HCT116 (cell line): ENCODE data around the gene CABP1. TPM values are rescaled to one million over a fixed set of nuclear protein-coding genes. Genes with fewer than 3 reads are reported as not detected.
"Not testable (repeated sequence)": the region's sequence is repeated elsewhere in the genome, so short reads cannot be mapped to it uniquely, and the experiment has no call there.

ENCODE experiments used
- ATAC-seq: fragments of 200-7000 bp; cut with Tn5 transposase; 2 replicates; pipeline ENCODE4 v1.9.1; 2020; ENCODE audit warnings: mild to moderate bottlenecking, moderate library complexity
- BruUV-seq: library from RNA; stranded (reverse); fragments of 400-500 nt; replicated peaks from 2 replicates; lab custom pipeline; 2021; lab: Mats Ljungman, UMichigan
- CTCF ChIA-PET: fragments of 300-600 bp; sonication (Branson Sonifier 250); formaldehyde crosslinking; loops from one replicate; lab custom pipeline; 2021; ENCODE audit warnings: antibody characterized with exemption; lab: Charles Lee
- POLR2A ChIA-PET: fragments of 300-600, 350-600 bp; sonication (Branson Sonifier 250); formaldehyde crosslinking; loops from one replicate; lab custom pipeline; 2021; ENCODE audit warnings: antibody characterized with exemption; lab: Charles Lee
- RAD21 ChIA-PET, 2 experiments: fragments of 300-600 bp; sonication (Branson Sonifier 250); formaldehyde crosslinking; loops; one replicate each; lab custom pipeline; 2023; ENCODE audit warnings: low total read pairs in 2 of 2; ENCODE audit not compliant: uncharacterized antibody in 2 of 2, unreplicated experiment in 2 of 2, low non-redundant PET in 1 of 2; lab: Charles Lee
- DNase-seq: peaks from one replicate; pipeline ENCODE4 v3.0.0-alpha.2; 2010; ENCODE audit warnings: low read depth, low spot score
- H2AFZ ChIP-seq: fragments of 200-600 bp; shearing (Covaris generic), sonication (generic); 2 replicates; pipeline ENCODE4 v1.6.1; 2017; ENCODE audit warnings: low read depth, mixed run types, mixed read lengths, antibody characterized with exemption, low read length; ENCODE audit not compliant: poor library complexity, severe bottlenecking
- H3K27ac ChIP-seq: 2 replicates; pipeline ENCODE4 v1.5.1; 2012; ENCODE audit warnings: low read depth, low read length
- H3K27me3 ChIP-seq: fragments of 200-600 bp; sonication (generic); 2 replicates; pipeline ENCODE4 v1.6.1; 2016; ENCODE audit warnings: mixed run types, low read length, mixed read lengths; ENCODE audit not compliant: insufficient read depth
- H3K36me3 ChIP-seq, 2 experiments: fragments of 200-500 bp in 1 of 2; fragments of 200-600 bp in 1 of 2; sonication (Bioruptor generic) in 1 of 2; sonication (generic) in 1 of 2; 2 replicates each; pipeline versions ENCODE4 v1.5.1 to v1.6.1; 2014 to 2016; ENCODE audit warnings: low read length in 2 of 2, inconsistent platforms in 1 of 2, mixed read lengths in 1 of 2, mixed run types in 1 of 2; ENCODE audit not compliant: insufficient read depth in 2 of 2, control insufficient read depth in 1 of 2
- H3K4me1 ChIP-seq, 2 experiments: fragments of 200-600 bp in 1 of 2; sonication (generic) in 1 of 2; 2 replicates each; pipeline versions ENCODE4 v1.5.1 to v1.6.1; 2012 to 2017; ENCODE audit warnings: low read length in 2 of 2, inconsistent platforms in 1 of 2, mild to moderate bottlenecking in 1 of 2, mixed read lengths in 1 of 2, mixed run types in 1 of 2, moderate library complexity in 1 of 2; ENCODE audit not compliant: insufficient read depth in 2 of 2, control insufficient read depth in 1 of 2
- H3K4me2 ChIP-seq: fragments of 200-600 bp; sonication (generic); 2 replicates; pipeline ENCODE4 v1.6.1; 2017; ENCODE audit warnings: mixed run types, low read length, mixed read lengths
- H3K4me3 ChIP-seq, 2 experiments: fragments of 200-600 bp in 1 of 2; sonication (generic) in 1 of 2; replicated peaks in 1 of 2; 2 replicates each; pipeline ENCODE4 v1.5.1; 2011 to 2016; ENCODE audit warnings: low read length in 2 of 2, control low read depth in 1 of 2, low read depth in 1 of 2, mild to moderate bottlenecking in 1 of 2, mixed read lengths in 1 of 2, mixed run types in 1 of 2
- H3K79me2 ChIP-seq: fragments of 200-600 bp; sonication (generic); 2 replicates; pipeline ENCODE4 v1.6.1; 2017; ENCODE audit warnings: mild to moderate bottlenecking, mixed run types, low read length, moderate library complexity, mixed read lengths; ENCODE audit not compliant: insufficient read depth
- H3K9ac ChIP-seq: fragments of 200-600 bp; sonication (generic); 2 replicates; pipeline ENCODE4 v1.6.1; 2016; ENCODE audit warnings: low read length, mixed read lengths
- H3K9me2 ChIP-seq: fragments of 200-600 bp; sonication (generic), shearing (Covaris generic); 2 replicates; pipeline ENCODE4 v1.6.1; 2017; ENCODE audit warnings: mixed run types, mild to moderate bottlenecking, moderate library complexity; ENCODE audit not compliant: insufficient read depth
- H3K9me3 ChIP-seq, 2 experiments: fragments of 200-500 bp in 1 of 2; fragments of 200-600 bp in 1 of 2; sonication (Bioruptor generic) in 1 of 2; sonication (generic) in 1 of 2; 2 replicates each; pipeline ENCODE4 v1.6.1; 2014 to 2017; ENCODE audit warnings: low read length in 2 of 2, mixed read lengths in 2 of 2, inconsistent platforms in 1 of 2, low read depth in 1 of 2, mild to moderate bottlenecking in 1 of 2, mixed run types in 1 of 2, moderate library complexity in 1 of 2; ENCODE audit not compliant: control insufficient read depth in 1 of 2, insufficient read depth in 1 of 2
- H4K20me1 ChIP-seq: fragments of 200-600 bp; sonication (generic), shearing (Covaris generic); 2 replicates; pipeline ENCODE4 v1.6.1; 2017; ENCODE audit warnings: mixed run types, mild to moderate bottlenecking, moderate library complexity; ENCODE audit not compliant: insufficient read depth
- POLR2AphosphoS5 ChIP-seq: IDR thresholded peaks from 2 replicates; pipeline ENCODE4 v1.6.1; 2011; ENCODE audit warnings: mild to moderate bottlenecking, low read depth, low read length, moderate library complexity
- YY1 ChIP-seq: IDR thresholded peaks from 2 replicates; pipeline ENCODE4 v1.6.1; 2011; ENCODE audit warnings: low read length, low read depth, moderate library complexity, mild to moderate bottlenecking; ENCODE audit not compliant: insufficient replicate concordance; ENCODE audit errors: extremely low read depth
- intact Hi-C: fragments of 100-400 bp; cut with micrococcal nuclease; formaldehyde crosslinking; loops from 2 replicates; pipeline ENCODE4 v1.10.0; 2022
- total RNA-seq: library from RNA; stranded (reverse); gene quantifications from one replicate; pipeline ENCODE4 v1.2.1, GENCODE V29; 2021; ENCODE audit not compliant: unreplicated experiment

The CABP1 gene
- total RNA-seq, 1 experiment from 2014 or later = 0.84 TPM

DNA sequence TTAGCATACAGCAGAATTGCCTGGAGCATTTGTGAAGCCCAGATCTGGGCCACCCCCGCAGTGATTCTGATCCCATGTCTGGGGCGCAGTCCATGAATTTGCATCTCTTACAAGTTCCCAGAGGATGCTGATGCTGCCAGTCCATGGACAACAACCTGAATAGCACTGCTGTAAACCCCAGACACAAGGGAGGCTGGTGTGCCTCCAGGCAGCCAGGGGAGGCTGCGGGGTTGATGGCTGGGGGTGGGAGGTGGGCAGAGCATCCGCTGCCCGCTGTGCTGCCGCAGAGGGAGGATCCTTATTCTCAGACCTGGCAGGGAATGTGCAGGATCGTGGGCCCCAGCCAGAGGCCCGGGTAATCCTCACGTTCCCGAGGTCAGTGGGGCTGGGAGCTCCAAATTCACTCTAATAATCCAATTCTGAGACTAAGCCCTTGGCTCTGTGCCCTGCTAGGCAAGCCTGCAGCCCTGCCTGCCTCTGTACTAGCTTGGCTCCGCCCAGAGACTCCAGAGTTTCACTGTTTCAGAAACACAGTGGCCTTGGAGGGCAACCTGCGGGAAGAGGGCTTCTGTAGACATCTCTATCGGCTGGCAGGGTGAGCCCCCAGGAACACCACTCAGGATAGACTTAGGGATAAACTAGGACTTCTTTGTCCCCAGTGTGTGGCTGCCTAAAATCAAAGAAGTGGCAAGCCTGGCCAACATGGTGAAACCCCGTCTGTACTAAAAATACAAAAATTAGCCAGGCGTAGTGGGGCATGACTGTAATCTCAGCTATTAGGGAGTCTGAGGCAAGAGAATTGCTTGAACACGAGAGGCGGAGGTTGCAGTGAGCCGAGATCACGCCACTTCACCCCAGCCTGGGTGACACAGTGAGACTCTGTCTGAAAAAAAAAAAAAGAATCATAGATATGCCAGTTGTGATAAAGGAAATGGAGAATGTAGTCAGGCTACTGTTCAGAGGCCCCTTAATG is 28.7 kb downstream of the CABP1 start:
- H3K4me1 ChIP-seq = peaks cover 3 to 25% of the 10 kb centered on the region in 2 experiments; a peak in 3 of 4 replicates
- no peak overlapping the region for H3K9ac ChIP-seq
- ATAC-seq (peak; percentile 56), DNase-seq (no peak)
- no peak overlapping the region for H3K4me3 ChIP-seq
- no peaks in the 10 kb centered on the region for H3K9me3 ChIP-seq
- no peak overlapping the region for H3K27ac ChIP-seq
- no peaks in the 10 kb centered on the region for H3K36me3 ChIP-seq
- no peaks in the 10 kb centered on the region for H3K9me2 ChIP-seq
- intact Hi-C loops = no loop called here
- H3K79me2 ChIP-seq = no peaks in the 10 kb centered on the region
- H4K20me1 ChIP-seq = no peaks in the 10 kb centered on the region
- CTCF ChIA-PET = interaction anchor here (1.2 to 1.3 kb wide), 1 partner anchor 20 kb away, joined by 3 to 4 read pairs; no protein-coding TSS in a partner anchor
- TF ChIP-seq POLR2AphosphoS5 = 0 out of 2 replicates have a peak, but pooled peaks have one; percentile 25
- no peak for TF ChIP-seq YY1
- RAD21 ChIA-PET = no interaction called here
- no peak overlapping the region for H2AFZ ChIP-seq
- BruUV-seq = no TSS peak
- POLR2A ChIA-PET = interaction anchor here (1.4 kb wide), 1 partner anchor 15 kb away, joined by 3 read pairs; no protein-coding TSS in a partner anchor
- no peaks in the 10 kb centered on the region for H3K27me3 ChIP-seq
- H3K4me2 ChIP-seq = peak overlapping the region; percentile 29

- CTCF ChIA-PET = interaction anchor here (1.2 kb wide), 1 partner anchor 21 kb away, joined by 3 read pairs; no protein-coding TSS in a partner anchor
These were observed 29.8 kb downstream of the CABP1 start for GRCh38 chr12:120670237-120670636.

More at GRCh38 chr12:120670237-120670636, 29.8 kb downstream of the CABP1 start:
- H3K79me2 ChIP-seq, H4K20me1 ChIP-seq, H3K36me3 ChIP-seq, H3K4me3 ChIP-seq, H3K9me3 ChIP-seq, H3K9me2 ChIP-seq, H3K9ac ChIP-seq, H2AFZ ChIP-seq, RAD21 ChIA-PET, DNase-seq, H3K27ac ChIP-seq, intact Hi-C loops, BruUV-seq, H3K27me3 ChIP-seq: not testable (repeated sequence)
- H3K4me2 ChIP-seq = peak overlapping the region; percentile 40
- POLR2A ChIA-PET = interaction anchor here (1.2 to 1.4 kb wide), 2 partner anchors 8 to 16 kb away, joined by 3 to 4 read pairs; no protein-coding TSS in a partner anchor
- peak; percentile 52 for ATAC-seq
- peaks cover 3 to 25% of the 10 kb centered on the region in 2 experiments; a peak in 3 of 4 replicates for H3K4me1 ChIP-seq
